Upper lobe of left lung (tissue), 4 donors: ENCODE measurements around the gene NRDC.

Source experiments
- CTCF ChIP-seq, 6 experiments: fragments of 450-650 bp in 4 of 6; fragments of 200-600 bp in 2 of 6; sonication (generic) in 2 of 6; IDR thresholded peaks; one replicate each; pipeline ENCODE4 v1.5.1; 2016 to 2019; ENCODE audit warnings: antibody characterized with exemption in 6 of 6
- EP300 ChIP-seq, 4 donors: sonication (generic); formaldehyde crosslinking; IDR thresholded peaks; one replicate each; pipeline ENCODE4 v1.5.1; 2017; ENCODE audit warnings: antibody characterized with exemption in 4 of 4, control low read depth in 2 of 4
- POLR2A ChIP-seq, 4 donors: fragments of 450-650 bp; IDR thresholded peaks; one replicate each; pipeline ENCODE4 v1.5.1; 2016 to 2017; ENCODE audit warnings: antibody characterized with exemption in 4 of 4, mild to moderate bottlenecking in 2 of 4
- POLR2AphosphoS5 ChIP-seq, 2 donors: sonication (generic); formaldehyde crosslinking; IDR thresholded peaks; one replicate each; pipeline ENCODE4 v1.5.1; 2017; ENCODE audit warnings: antibody characterized with exemption in 2 of 2

- no peak for TF ChIP-seq POLR2A (IDR thresholded peaks at IDR 0.05)
- TF ChIP-seq CTCF (IDR thresholded peaks at IDR 0.05): no peak
- TF ChIP-seq EP300 (IDR thresholded peaks at IDR 0.05): no peak
- no peak for TF ChIP-seq POLR2AphosphoS5 (IDR thresholded peaks at IDR 0.05)
Observed at GRCh38 chr1:51926171-51926812, 47.8 kb upstream of the NRDC start.
